GM21786 (cell line): ENCODE data around the gene SMIM27.

Experiments used
- ATAC-seq: cut with Tn5 transposase; IDR thresholded peaks from one replicate; pipeline ENCODE4 v1.9.1; 2021; ENCODE audit not compliant: unreplicated experiment

The SMIM27 gene

GRCh38 chr9:32554107-32554506 lies 2.0 kb downstream of the SMIM27 start:
- no peak for ATAC-seq

DNA sequence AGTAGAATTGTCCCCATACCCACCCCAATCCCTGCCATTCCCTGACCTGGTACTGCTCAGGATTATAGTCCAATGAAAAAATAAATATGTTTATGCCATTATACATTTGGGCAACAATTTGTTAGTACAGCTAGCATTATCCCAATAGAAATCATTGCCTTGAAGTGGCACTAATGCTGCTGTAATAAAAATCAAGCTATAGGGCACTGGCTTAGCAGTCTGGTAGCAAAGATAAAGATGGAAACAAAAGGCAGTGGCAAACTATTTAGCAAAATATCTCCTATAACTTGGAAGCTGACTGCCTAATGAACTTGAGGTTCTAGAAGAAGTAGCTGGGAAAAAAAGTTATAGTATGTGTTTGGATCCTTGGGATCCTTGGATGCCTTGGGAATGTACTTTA lies 2.5 kb downstream of the SMIM27 start:
- ATAC-seq = no peak

- ATAC-seq = no peak
Observed at GRCh38 chr9:32558408-32558934, 6.3 kb downstream of the SMIM27 start.

DNA sequence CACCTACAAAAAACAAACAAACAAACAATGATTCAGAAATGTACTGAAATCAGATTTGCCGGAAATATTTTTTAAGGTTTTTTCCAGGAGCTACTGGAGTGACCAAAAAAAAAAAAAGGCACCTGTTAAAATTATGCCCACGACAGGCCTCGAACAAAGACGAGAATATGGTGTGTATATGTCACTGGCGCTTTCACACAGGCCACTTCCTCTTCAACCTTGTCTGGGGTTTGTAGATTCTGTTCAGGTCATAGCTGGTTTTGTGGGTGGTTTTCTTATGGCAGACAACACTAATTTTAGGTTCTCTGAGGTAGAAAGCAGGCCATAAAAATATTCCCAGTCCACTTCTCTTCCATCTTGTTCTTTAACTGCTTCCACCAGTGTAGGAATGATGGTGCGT lies 13.8 kb downstream of the SMIM27 start:
- ATAC-seq = no peak

GRCh38 chr9:32566770-32567169 lies 14.6 kb downstream of the SMIM27 start:
- no peak for ATAC-seq

DNA sequence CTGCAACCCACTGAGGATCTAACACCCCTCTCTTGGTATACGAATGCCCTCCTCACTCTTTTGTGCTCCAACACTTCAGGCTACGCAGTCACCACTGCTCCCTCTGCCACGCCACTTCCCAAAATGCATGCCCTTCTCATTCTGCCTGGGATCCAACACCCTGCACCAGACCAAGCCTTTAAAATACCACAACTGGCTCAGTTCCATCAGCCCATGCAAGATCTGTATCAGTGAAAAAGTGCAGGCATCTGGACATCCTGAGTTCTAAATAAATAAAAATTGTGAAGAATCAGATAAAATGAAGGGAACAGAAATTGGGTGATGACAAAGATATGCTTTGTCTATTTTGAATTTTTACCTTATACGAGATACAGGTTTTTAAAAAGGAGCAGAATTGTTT lies 18.1 kb downstream of the SMIM27 start:
- no peak for ATAC-seq

DNA sequence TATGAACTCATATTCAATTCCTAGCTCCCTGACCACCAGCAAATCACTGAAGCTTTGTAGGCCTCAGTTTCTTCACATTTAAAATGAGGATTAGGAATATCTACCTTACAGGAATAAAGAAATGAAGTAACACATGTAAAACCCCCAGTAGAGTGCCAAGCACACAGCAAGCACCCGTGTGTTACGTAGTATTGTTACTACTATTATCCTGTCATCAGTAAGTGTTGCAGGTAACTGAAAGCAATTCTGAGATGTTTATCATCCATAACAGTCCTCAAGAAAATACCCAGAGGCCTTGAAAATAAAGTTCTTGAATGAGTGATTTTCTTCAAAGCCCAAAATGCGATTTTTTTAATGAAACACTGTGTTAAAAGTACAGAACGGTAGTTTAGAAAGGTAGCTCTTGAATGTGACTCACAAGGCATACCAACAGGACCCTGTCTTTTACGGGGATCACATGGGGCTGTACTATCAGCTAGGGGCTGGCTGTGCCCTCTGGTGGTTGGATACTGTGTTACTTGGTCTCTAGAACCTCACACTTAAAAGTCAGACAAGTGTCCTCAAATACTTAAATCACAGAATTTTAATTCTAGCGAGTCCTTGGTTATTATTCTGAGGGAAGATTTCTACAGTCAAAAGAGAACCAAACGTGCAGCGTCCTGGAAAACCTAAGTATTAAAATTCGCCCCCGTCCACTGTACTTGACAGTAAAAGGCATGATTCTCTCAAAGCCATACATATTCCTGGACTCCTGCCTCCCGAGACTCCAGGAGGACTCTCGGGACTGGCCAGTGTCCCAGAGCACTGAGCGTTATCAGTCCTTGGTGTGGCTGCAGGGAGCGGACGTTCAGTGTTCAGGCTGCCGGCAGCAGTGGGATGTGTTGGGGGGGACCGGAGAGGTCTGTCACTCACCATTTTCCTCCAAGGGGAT lies 20.1 kb downstream of the SMIM27 start:
- ATAC-seq = peak; percentile 89

DNA sequence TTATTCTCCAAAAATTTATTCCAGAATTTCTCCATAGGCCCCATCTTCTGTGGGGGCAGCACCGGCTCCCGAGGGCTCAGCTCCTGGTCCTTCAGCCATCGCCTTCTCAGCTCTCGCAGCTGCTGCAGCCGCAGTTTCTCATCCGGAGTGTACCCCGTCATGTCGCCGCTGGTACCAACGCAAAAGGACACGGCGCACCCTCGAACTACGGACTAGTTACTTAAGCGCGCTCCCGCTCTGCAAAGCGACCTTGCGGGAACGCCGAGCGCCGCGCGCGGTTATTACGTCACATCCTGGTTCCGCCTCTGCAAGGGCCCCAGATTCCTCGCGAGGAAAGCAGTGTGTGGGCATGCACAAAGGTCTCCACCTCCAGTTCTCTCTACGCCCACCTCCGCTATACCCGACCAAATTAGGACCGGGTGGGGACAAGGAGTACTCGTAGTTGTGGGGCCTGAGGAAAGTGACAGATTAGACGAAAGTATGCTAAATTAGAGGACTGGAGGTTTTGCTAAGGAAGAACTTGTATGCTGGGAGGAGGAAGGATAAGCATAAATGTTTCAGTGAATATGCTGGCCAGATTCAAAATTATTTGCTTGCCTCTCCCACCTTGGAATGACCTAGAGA lies 20.9 kb downstream of the SMIM27 start, which contains the start of gene NDUFB6:
Gene NDUFB6, minus strand, starts transcription at position 260 of the 624 bp plus-strand sequence. Its CDS starts 99 bp downstream, at position 161.
- ATAC-seq = peak; percentile 86

DNA sequence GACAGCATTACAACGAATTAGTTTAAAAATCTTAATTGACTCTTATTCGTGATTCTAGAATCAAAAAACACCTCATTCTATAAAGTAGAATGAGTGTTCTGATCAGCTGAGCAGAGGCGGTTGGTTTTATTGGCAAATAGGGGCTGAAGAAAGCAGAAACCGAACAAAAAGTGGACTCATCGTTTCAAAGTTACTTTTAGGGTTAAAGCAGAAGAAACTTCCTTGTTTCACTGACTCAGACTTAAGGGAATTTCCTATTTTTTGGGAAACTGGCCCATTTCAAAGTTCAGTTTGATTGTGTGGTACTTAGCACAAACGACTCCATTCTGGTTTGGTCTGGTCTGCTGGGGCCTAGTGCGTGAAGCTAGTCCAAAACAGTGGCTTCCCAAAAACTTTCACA lies 21.7 kb downstream of the SMIM27 start:
- no peak for ATAC-seq

GRCh38 chr9:32574858-32575257 lies 22.7 kb downstream of the SMIM27 start:
- no peak for ATAC-seq

DNA sequence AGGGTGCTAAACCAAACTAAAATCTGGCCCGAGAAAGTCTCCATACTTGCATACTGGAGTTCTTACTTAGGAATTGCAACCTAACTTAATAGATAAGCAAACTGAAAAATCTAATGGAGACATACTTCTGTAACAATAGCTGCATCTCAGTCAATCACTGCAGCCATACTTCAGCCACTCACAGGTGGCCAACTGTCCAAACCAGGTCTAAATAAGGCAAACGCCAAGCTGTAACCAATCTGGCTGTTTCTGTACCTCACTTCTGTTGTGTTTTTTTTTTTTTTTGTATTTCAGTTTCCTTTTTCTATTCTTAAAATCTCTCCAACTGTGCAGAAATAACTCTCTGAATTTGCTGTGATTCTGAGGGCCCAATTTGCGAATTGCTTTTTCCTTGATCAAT lies 25.2 kb downstream of the SMIM27 start:
- no peak for ATAC-seq

DNA sequence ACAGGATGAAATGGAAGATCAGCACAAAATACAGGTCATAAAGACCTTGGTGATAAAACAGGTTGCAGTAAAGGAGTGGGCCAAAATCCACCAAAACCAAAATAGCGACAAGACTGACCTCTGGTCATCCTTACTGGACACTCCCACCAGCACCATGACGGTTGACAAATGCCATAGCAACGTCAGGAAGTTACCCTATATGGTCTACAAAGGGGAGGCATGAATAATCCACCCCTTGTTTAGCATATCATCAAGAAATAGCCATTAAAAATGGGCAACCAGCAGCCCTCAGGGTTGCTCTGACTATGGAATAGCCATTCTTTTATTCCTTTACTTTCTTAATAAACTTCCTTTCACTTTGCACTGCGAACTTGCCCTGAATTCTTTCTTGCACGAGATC lies 26.8 kb downstream of the SMIM27 start:
- ATAC-seq = no peak

DNA sequence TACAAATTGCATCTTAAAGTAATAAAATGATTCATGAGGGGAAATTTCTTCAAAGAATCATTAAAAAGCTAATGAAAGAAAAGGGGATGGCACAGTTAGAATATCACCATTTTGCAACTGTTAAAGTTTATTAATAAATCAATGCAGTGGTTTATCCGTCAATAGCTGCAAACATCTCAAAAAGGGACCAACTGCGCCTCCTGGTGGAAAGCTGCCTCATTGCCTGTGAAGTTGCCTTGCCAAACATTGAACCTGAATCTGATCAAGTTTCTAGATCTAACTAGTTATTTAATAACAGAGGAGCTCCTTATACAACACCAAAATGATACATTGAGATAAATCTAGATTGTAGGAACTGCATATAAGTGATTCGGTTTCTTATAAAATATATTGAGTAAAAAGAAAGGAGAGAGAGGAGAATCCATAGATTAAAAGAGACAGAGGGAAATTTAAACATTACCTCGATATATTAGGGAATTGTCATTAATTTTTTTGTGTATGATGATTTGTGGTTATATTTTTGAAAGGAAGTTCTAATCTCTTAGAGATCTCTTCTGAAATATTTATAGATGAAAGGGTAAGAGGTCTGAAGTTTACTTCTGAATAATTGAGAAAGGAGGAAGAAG lies 27.7 kb downstream of the SMIM27 start:
- no peak for ATAC-seq

GRCh38 chr9:32580631-32581300 lies 28.6 kb downstream of the SMIM27 start:
- ATAC-seq = no peak

DNA sequence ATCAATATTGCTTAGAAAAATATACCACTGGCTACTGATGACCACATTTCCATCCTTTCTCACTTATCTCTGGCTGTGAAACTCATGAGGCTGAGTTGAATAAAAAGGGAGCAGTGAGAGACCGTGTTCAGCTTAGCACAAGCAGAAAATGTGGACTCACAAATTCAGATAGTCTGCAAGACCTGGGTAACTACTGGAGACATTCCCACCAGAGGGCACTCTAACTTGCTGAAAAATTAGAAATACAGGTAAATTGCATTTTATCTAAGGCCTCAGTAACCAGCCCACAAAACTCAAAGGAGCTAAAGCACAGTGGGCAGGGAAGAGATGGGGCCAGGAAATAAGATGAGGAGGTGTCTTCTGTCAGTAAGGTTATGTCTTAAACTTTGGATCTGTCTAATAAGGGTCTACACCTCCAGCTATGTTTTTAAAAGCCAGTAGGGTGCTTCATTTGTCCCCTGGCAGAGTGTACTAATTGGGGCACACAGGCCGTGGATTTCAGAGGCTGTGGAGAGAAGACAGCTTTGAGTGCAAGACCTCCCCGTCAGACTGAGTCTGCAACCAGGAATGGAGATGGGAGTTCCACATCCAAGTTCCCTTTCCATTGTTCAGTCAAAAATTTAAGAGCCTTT lies 29.5 kb downstream of the SMIM27 start:
- no peak for ATAC-seq

DNA sequence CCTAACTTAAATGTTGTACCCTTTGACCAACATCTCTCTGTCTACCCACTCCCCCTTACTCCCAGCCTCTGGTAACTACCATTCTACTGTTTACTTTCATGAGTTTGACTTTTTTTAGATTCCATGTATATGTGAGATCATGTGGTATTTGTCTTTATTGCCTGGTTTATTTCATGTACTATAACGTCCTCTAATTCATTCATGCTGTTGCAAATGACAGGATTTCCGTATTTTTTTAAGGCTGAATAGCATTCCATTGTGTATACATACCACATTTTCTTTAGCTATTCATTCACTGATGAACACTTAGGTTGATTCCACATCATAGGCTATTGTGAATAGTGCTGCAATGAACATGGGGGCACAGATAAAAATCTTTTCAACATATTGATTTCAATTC lies 32.7 kb downstream of the SMIM27 start:
- ATAC-seq = no peak

GRCh38 chr9:32587901-32588300 lies 35.8 kb downstream of the SMIM27 start:
- no peak for ATAC-seq

GRCh38 chr9:32589083-32589723 lies 37.1 kb downstream of the SMIM27 start:
- no peak for ATAC-seq

- ATAC-seq = no peak
Observed at GRCh38 chr9:32590476-32590875, 38.3 kb downstream of the SMIM27 start.

- no peak for ATAC-seq
Observed at GRCh38 chr9:32590898-32591297, 38.8 kb downstream of the SMIM27 start.
